ENCODE measurements around the gene RRAGC.

The RRAGC gene

DNA sequence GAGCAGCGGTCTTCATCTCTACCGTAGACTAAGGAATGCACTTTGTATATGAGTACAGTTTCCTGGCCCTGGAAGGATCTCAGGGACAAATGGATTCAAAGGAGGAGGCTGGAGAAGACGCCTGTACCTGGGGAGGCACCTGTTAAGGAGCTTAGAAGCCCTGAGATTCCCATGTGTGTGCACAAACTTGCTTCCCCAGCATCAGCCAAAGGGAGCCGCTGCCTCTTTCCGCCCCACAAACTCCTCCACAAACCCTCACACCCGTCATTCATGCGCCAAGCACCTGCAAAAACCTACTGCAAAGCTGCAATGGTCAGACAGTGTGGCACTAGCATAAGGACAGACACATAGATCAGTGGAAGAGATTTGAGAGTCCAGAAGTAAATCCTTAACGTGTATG, 54.5 kb downstream of the RRAGC start:
- Histone ChIP-seq H3K4me3 (ENCODE audit: low read length, poor library complexity, severe bottlenecking) (no peak overlapping the region), H3K9ac (ENCODE audit: low read depth, low read length, poor library complexity, severe bottlenecking) (no peak overlapping the region), H3K4me1 (ENCODE audit: insufficient read depth, low read length, poor library complexity, severe bottlenecking) (no peaks in the 10 kb centered on the region)

DNA sequence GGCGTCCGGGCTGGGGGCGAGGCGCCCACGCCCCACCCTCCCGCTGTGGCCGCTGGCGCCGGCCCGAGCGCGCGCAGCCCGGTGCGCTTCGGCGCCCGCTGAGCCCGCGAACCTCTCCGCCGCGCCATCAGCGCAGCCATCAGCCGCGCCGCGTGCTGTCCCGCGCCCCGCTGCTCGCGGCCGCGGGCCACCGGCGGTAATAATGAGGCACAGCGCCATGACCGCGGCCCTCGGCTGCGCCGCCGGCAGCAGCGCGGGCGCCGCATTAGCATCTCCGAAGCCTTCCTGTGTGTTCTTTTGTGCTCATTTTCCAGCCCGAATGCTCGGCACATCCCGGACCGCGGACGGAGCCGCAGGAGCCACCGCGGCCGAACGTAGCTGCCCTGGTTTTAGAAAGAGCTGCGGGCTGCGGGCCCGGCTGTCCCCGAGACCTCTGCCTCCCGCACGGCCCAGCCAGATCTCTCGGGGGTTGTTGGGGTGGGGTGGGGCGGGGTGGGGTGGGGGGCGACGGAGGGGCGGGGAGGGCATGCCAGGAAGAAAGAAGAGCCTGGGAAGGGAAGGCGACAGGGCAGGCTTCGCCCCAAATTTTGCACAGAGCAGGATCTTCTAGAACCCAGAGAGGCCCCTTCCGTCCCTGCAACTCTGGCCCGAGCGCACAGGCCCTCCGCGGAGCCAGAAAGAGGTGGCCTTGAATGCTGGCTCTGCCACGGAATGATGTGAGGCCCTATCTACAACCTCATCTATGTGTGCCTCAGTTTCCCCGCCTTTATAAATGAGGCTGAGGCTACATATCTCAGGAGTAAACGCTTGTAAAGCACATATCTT, 55.3 kb downstream of the RRAGC start:
- Histone ChIP-seq H2AFZ (ENCODE audit: low read length) (no peak overlapping the region), H3K27me3 (ENCODE audit: insufficient read depth, low read length, poor library complexity, severe bottlenecking) (no peaks in the 10 kb centered on the region), H3K36me3 (ENCODE audit: insufficient read depth, low read length) (no peaks in the 10 kb centered on the region), H4K20me1 (ENCODE audit: insufficient read depth, low read length, poor library complexity, severe bottlenecking) (no peaks in the 10 kb centered on the region), H3K79me2 (ENCODE audit: insufficient read depth, low read length) (no peaks in the 10 kb centered on the region), H3K4me3 (ENCODE audit: low read length, poor library complexity, severe bottlenecking) (no peak overlapping the region), H3K9ac (ENCODE audit: low read depth, low read length, poor library complexity, severe bottlenecking) (no peak overlapping the region), H3K4me2 (ENCODE audit: low read depth, low read length, poor library complexity, severe bottlenecking) (no peak overlapping the region), H3K9me3 (ENCODE audit: insufficient read depth, low read depth, low read length) (no peaks in the 10 kb centered on the region), H3K4me1 (ENCODE audit: insufficient read depth, low read length, poor library complexity, severe bottlenecking) (no peaks in the 10 kb centered on the region), H3F3A (ENCODE audit: low read depth) (no peaks in the 10 kb centered on the region), H3K9me2 (replicated peaks; ENCODE audit: low read depth, low read length) (no peaks in the 10 kb centered on the region)
- TF ChIP-seq EZH2phosphoT487 (IDR thresholded peaks at IDR 0.05; ENCODE audit: borderline replicate concordance): no peak
- TF ChIP-seq, protein P1, sequence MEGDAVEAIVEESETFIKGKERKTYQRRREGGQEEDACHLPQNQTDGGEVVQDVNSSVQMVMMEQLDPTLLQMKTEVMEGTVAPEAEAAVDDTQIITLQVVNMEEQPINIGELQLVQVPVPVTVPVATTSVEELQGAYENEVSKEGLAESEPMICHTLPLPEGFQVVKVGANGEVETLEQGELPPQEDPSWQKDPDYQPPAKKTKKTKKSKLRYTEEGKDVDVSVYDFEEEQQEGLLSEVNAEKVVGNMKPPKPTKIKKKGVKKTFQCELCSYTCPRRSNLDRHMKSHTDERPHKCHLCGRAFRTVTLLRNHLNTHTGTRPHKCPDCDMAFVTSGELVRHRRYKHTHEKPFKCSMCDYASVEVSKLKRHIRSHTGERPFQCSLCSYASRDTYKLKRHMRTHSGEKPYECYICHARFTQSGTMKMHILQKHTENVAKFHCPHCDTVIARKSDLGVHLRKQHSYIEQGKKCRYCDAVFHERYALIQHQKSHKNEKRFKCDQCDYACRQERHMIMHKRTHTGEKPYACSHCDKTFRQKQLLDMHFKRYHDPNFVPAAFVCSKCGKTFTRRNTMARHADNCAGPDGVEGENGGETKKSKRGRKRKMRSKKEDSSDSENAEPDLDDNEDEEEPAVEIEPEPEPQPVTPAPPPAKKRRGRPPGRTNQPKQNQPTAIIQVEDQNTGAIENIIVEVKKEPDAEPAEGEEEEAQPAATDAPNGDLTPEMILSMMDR (conservative IDR thresholded peaks at IDR 0.05; ENCODE audit: low read length): no peak

More for the DNA sequence above, 54.5 kb downstream of the RRAGC start:
- Histone ChIP-seq H3K9me3 (ENCODE audit: insufficient read depth, low read depth, low read length) (no peaks in the 10 kb centered on the region), H3F3A (ENCODE audit: low read depth) (no peaks in the 10 kb centered on the region), H3K4me2 (ENCODE audit: low read depth, low read length, poor library complexity, severe bottlenecking) (no peak overlapping the region), H3K79me2 (ENCODE audit: insufficient read depth, low read length) (no peaks in the 10 kb centered on the region), H3K27me3 (ENCODE audit: insufficient read depth, low read length, poor library complexity, severe bottlenecking) (no peaks in the 10 kb centered on the region), H2AFZ (ENCODE audit: low read length) (no peak overlapping the region), H4K20me1 (ENCODE audit: insufficient read depth, low read length, poor library complexity, severe bottlenecking) (no peaks in the 10 kb centered on the region), H3K36me3 (ENCODE audit: insufficient read depth, low read length) (no peaks in the 10 kb centered on the region), H3K9me2 (replicated peaks; ENCODE audit: low read depth, low read length) (no peaks in the 10 kb centered on the region)
- TF ChIP-seq EZH2phosphoT487 (IDR thresholded peaks at IDR 0.05; ENCODE audit: borderline replicate concordance): no peak
- TF ChIP-seq, protein P1 (conservative IDR thresholded peaks at IDR 0.05; ENCODE audit: low read length): no peak

- Histone ChIP-seq H3K9me3 (ENCODE audit: insufficient read depth, low read depth, low read length) (no peaks in the 10 kb centered on the region), H2AFZ (ENCODE audit: low read length) (no peak overlapping the region), H3K79me2 (ENCODE audit: insufficient read depth, low read length) (no peaks in the 10 kb centered on the region), H3K36me3 (ENCODE audit: insufficient read depth, low read length) (no peaks in the 10 kb centered on the region), H3K4me3 (ENCODE audit: low read length, poor library complexity, severe bottlenecking) (no peak overlapping the region), H3F3A (ENCODE audit: low read depth) (no peaks in the 10 kb centered on the region), H3K27me3 (ENCODE audit: insufficient read depth, low read length, poor library complexity, severe bottlenecking) (no peaks in the 10 kb centered on the region), H3K4me2 (ENCODE audit: low read depth, low read length, poor library complexity, severe bottlenecking) (no peak overlapping the region), H3K4me1 (ENCODE audit: insufficient read depth, low read length, poor library complexity, severe bottlenecking) (no peaks in the 10 kb centered on the region), H4K20me1 (ENCODE audit: insufficient read depth, low read length, poor library complexity, severe bottlenecking) (no peaks in the 10 kb centered on the region), H3K9me2 (replicated peaks; ENCODE audit: low read depth, low read length) (no peaks in the 10 kb centered on the region), H3K9ac (ENCODE audit: low read depth, low read length, poor library complexity, severe bottlenecking) (no peak overlapping the region)
- TF ChIP-seq EZH2phosphoT487 (IDR thresholded peaks at IDR 0.05; ENCODE audit: borderline replicate concordance): no peak
- TF ChIP-seq, protein P1 (conservative IDR thresholded peaks at IDR 0.05; ENCODE audit: low read length): no peak
Observed at GRCh38 chr1:38803647-38804046, 55.9 kb downstream of the RRAGC start.

Measured in Loucy (cell line).